ENCODE data around the gene UCK1. TPM values are rescaled to one million over a fixed set of nuclear protein-coding genes. Genes with fewer than 3 reads are reported as not detected.

Gene UCK1
- total and polyA plus RNA-seq, 2 experiments from 2014 or later: 22.2 to 36.8 TPM

DNA sequence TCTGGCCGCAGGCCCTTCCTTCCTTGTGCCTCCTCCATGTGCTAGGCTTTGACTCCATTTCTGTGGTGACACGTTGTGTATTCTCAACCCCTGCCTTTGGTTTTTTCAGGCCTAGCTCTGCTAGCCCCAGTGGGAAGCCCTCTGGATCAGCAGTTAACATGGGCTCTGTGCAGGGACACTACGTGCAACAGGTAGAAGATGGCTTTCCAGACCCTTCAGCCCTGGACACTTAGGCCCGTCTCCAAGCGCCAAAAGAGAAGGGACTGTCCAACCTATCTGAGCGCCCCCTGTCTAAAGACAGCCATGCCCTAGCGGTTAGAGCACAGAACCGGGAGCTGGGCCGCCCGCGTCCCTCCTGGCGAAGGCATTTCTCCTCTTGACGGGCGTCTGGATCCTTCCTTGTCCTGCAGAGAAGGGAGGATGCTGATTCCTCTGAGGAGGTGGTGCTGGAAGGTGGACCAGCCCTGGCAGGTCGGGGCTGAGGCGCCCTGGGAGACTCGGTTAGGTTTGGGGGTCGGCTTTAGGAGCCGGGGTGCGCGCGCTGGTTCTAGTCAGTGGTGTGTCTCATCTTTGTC lies 36.7 kb downstream of the UCK1 start:
- TF ChIP-seq CTCF (IDR thresholded peaks at IDR 0.05; ENCODE audit: poor library complexity) (no peak), EZH2 (IDR thresholded peaks at IDR 0.05; ENCODE audit: borderline replicate concordance) (no peak), EZH2phosphoT487 (IDR thresholded peaks at IDR 0.05; ENCODE audit: low read depth, severe bottlenecking, unreplicated experiment) (no peak)
- no peak for DNase-seq (ENCODE audit: low spot score)
- no peak overlapping the region for H3K27ac ChIP-seq
- no peaks in the 10 kb centered on the region for H3K36me3 ChIP-seq (replicated peaks; ENCODE audit: insufficient read depth, low read depth)
- no peak overlapping the region for H2AFZ ChIP-seq
- H3K27me3 ChIP-seq: no peaks in the 10 kb centered on the region
- H3K9me3 ChIP-seq (ENCODE audit: low read depth): no peaks in the 10 kb centered on the region
- H3K79me2 ChIP-seq: peaks cover 8% of the 10 kb centered on the region
- H3K4me3 ChIP-seq: no peak overlapping the region
- H4K20me1 ChIP-seq (ENCODE audit: insufficient read depth, poor library complexity, severe bottlenecking): peaks cover 5% of the 10 kb centered on the region
- no peaks in the 10 kb centered on the region for H3K9me2 ChIP-seq (replicated peaks; ENCODE audit: insufficient read depth)
- no peak overlapping the region for H3K4me2 ChIP-seq
- no peaks in the 10 kb centered on the region for H3K4me1 ChIP-seq (ENCODE audit: insufficient read depth)
- WGBS (ENCODE audit: low lambda C conversion rate, missing lambda C conversion rate): 96% methylated on average over 22 of the region's 22 CpGs

GRCh38 chr9:131492070-131492469 lies 39.0 kb downstream of the UCK1 start:
- Histone ChIP-seq H3K79me2 (peaks cover 8% of the 10 kb centered on the region), H3K27me3 (no peaks in the 10 kb centered on the region), H3K27ac (no peak overlapping the region), H3K4me1 (ENCODE audit: insufficient read depth) (no peaks in the 10 kb centered on the region), H4K20me1 (ENCODE audit: insufficient read depth, poor library complexity, severe bottlenecking) (peaks cover 13% of the 10 kb centered on the region), H3K9me2 (replicated peaks; ENCODE audit: insufficient read depth) (no peaks in the 10 kb centered on the region), H3K36me3 (replicated peaks; ENCODE audit: insufficient read depth, low read depth) (no peaks in the 10 kb centered on the region), H3K4me2 (no peak overlapping the region), H3K9me3 (ENCODE audit: low read depth) (no peaks in the 10 kb centered on the region), H3K4me3 (no peak overlapping the region), H2AFZ (no peak overlapping the region)
- WGBS (ENCODE audit: low lambda C conversion rate, missing lambda C conversion rate): 76% methylated on average over 6 of the region's 6 CpGs
- DNase-seq (ENCODE audit: low spot score): peak; percentile 32
- TF ChIP-seq CTCF (IDR thresholded peaks at IDR 0.05; ENCODE audit: poor library complexity) (no peak), EZH2 (IDR thresholded peaks at IDR 0.05; ENCODE audit: borderline replicate concordance) (no peak), EZH2phosphoT487 (IDR thresholded peaks at IDR 0.05; ENCODE audit: low read depth, severe bottlenecking, unreplicated experiment) (no peak)

GRCh38 chr9:131491001-131491710 lies 39.9 kb downstream of the UCK1 start:
- Histone ChIP-seq H3K79me2 (peaks cover 8% of the 10 kb centered on the region), H3K9me2 (replicated peaks; ENCODE audit: insufficient read depth) (no peaks in the 10 kb centered on the region), H3K4me3 (no peak overlapping the region), H3K36me3 (replicated peaks; ENCODE audit: insufficient read depth, low read depth) (no peaks in the 10 kb centered on the region), H4K20me1 (ENCODE audit: insufficient read depth, poor library complexity, severe bottlenecking) (peaks cover 13% of the 10 kb centered on the region), H2AFZ (no peak overlapping the region), H3K4me2 (no peak overlapping the region), H3K27ac (no peak overlapping the region), H3K9me3 (ENCODE audit: low read depth) (no peaks in the 10 kb centered on the region), H3K4me1 (ENCODE audit: insufficient read depth) (no peaks in the 10 kb centered on the region), H3K27me3 (no peaks in the 10 kb centered on the region)
- TF ChIP-seq EZH2 (IDR thresholded peaks at IDR 0.05; ENCODE audit: borderline replicate concordance) (no peak), CTCF (IDR thresholded peaks at IDR 0.05; ENCODE audit: poor library complexity) (no peak), EZH2phosphoT487 (IDR thresholded peaks at IDR 0.05; ENCODE audit: low read depth, severe bottlenecking, unreplicated experiment) (no peak)
- 97% methylated on average over 20 of the region's 20 CpGs for WGBS (ENCODE audit: low lambda C conversion rate, missing lambda C conversion rate)
- DNase-seq (ENCODE audit: low spot score): no peak
